Gastroesophageal sphincter (tissue), 3 donors: Measurements from ENCODE around the gene ATG2A.

Source experiments
- POLR2A ChIP-seq, 2 donors: fragments of 450-650 bp; IDR thresholded peaks; one replicate each; pipeline ENCODE4 v1.6.1; 2017; ENCODE audit warnings: antibody characterized with exemption in 2 of 2, mild to moderate bottlenecking in 2 of 2, moderate library complexity in 1 of 2
- TF ChIP-seq, protein P1 (sequence below), 4 experiments: fragments of 200-600 bp in 2 of 4; fragments of 450-650 bp in 2 of 4; sonication (generic) in 1 of 4; IDR thresholded peaks; one replicate each; pipeline ENCODE4 v1.5.1; 2017 to 2019; ENCODE audit warnings: antibody characterized with exemption in 4 of 4, mild to moderate bottlenecking in 2 of 4, moderate library complexity in 2 of 4

DNA sequence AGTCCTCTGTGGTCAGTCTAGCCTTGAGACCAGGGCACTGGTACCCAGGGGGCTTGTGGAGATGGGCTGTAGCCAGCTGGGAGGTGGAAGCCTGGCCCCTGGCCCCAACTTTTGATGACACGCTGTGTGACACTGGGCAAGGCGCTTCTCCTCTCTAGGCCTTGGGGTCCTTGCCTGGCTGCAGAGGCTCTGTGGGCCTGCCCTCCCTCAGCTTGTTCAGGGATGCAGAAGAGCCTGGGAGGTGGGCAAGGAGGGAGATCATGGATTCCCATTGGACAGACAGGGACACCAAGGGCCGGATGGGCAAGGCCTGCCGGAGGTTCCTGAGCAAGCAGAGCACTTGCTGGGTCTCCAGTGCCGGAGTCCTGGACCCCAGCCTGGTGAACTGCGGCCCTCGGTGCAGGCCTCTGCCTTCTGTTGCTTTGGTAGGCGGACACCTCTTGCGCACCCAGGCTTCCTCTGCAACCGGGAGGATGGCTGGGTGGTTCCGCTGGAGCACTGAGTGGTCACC is 6.2 kb upstream of the ATG2A start:
- TF ChIP-seq, protein P1, sequence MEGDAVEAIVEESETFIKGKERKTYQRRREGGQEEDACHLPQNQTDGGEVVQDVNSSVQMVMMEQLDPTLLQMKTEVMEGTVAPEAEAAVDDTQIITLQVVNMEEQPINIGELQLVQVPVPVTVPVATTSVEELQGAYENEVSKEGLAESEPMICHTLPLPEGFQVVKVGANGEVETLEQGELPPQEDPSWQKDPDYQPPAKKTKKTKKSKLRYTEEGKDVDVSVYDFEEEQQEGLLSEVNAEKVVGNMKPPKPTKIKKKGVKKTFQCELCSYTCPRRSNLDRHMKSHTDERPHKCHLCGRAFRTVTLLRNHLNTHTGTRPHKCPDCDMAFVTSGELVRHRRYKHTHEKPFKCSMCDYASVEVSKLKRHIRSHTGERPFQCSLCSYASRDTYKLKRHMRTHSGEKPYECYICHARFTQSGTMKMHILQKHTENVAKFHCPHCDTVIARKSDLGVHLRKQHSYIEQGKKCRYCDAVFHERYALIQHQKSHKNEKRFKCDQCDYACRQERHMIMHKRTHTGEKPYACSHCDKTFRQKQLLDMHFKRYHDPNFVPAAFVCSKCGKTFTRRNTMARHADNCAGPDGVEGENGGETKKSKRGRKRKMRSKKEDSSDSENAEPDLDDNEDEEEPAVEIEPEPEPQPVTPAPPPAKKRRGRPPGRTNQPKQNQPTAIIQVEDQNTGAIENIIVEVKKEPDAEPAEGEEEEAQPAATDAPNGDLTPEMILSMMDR (IDR thresholded peaks at IDR 0.05): no peak
- TF ChIP-seq POLR2A (IDR thresholded peaks at IDR 0.05): no peak
